ENCODE measurements around the gene LCN6.

- TF ChIP-seq RAD21 (IDR thresholded peaks at IDR 0.05; ENCODE audit: low read length) (no peak), CTCF (conservative IDR thresholded peaks at IDR 0.05; ENCODE audit: low read depth, low read length) (no peak), RFX5 (IDR thresholded peaks at IDR 0.05; ENCODE audit: low read depth, low read length) (no peak), MXI1 (IDR thresholded peaks at IDR 0.05; ENCODE audit: borderline replicate concordance, low read depth, low read length) (no peak), RCOR1 (IDR thresholded peaks at IDR 0.05; ENCODE audit: insufficient replicate concordance, low read length) (no peak)
Measured at GRCh38 chr9:136726118-136726517, 22.2 kb downstream of the LCN6 start.

Data from IMR-90 (cell line).